Peyer's patch (tissue), 4 donors: ENCODE results near the gene IFT88.

ENCODE experiments used
- POLR2A ChIP-seq, 2 donors: fragments of 450-650 bp; IDR thresholded peaks; one replicate each; pipeline ENCODE4 v1.5.1; 2017; ENCODE audit warnings: antibody characterized with exemption in 2 of 2, mild to moderate bottlenecking in 2 of 2, moderate library complexity in 2 of 2
- TF ChIP-seq, protein P1 (sequence below), 6 experiments: fragments of 450-650 bp in 4 of 6; fragments of 200-600 bp in 2 of 6; sonication (generic) in 1 of 6; IDR thresholded peaks; one replicate each; pipeline ENCODE4 v1.5.1; 2017 to 2019; ENCODE audit warnings: antibody characterized with exemption in 6 of 6, mild to moderate bottlenecking in 3 of 6, moderate library complexity in 1 of 6

DNA sequence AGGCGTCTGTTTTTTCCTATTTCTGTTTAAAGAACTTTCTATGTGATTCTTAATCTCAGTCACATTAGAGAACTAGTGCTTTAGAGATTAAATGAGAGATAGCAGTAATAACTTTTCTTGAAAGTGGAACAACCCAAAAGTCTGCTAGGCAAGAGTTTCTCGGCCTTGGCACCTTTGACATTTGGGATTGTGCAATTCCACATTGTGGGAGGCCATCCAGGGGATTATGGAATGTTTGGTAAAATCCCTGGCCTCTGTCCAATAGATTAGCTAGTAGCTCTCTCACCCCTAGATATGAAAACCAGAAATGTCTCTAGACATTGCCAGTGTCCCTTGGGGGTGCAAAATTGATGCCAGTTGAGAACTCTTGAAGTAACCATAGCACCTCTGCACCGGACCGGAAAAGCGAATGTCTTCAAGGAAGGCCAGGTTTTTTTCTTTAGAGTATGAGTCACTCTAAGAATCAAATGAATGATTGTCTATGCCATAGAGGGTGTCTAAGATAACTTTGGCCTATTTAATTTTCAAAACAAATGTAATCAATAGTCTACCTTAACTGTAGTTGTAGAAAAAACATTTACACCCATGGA, 91.6 kb downstream of the IFT88 start:
- TF ChIP-seq, protein P1, sequence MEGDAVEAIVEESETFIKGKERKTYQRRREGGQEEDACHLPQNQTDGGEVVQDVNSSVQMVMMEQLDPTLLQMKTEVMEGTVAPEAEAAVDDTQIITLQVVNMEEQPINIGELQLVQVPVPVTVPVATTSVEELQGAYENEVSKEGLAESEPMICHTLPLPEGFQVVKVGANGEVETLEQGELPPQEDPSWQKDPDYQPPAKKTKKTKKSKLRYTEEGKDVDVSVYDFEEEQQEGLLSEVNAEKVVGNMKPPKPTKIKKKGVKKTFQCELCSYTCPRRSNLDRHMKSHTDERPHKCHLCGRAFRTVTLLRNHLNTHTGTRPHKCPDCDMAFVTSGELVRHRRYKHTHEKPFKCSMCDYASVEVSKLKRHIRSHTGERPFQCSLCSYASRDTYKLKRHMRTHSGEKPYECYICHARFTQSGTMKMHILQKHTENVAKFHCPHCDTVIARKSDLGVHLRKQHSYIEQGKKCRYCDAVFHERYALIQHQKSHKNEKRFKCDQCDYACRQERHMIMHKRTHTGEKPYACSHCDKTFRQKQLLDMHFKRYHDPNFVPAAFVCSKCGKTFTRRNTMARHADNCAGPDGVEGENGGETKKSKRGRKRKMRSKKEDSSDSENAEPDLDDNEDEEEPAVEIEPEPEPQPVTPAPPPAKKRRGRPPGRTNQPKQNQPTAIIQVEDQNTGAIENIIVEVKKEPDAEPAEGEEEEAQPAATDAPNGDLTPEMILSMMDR (IDR thresholded peaks at IDR 0.05): no peak
- no peak for TF ChIP-seq POLR2A (IDR thresholded peaks at IDR 0.05)
